ENCODE measurements around the gene LRRFIP1.
A peak's percentile ranks its signal among the peaks of the same experiment; 100 is the strongest.
"Not testable (repeated sequence)": the region's sequence is repeated elsewhere in the genome, so short reads cannot be mapped to it uniquely, and the experiment has no call there.

LRRFIP1 gene

GRCh38 chr2:237754182-237754581, 126.8 kb downstream of the LRRFIP1 start:
- no peak for DNase-seq

- no peak for DNase-seq
Measured at GRCh38 chr2:237754626-237755248, 127.3 kb downstream of the LRRFIP1 start.

GRCh38 chr2:237757616-237758015, 130.2 kb downstream of the LRRFIP1 start:
- DNase-seq = no peak

- no peak for DNase-seq
Measured at GRCh38 chr2:237758185-237758584, 130.8 kb downstream of the LRRFIP1 start.

GRCh38 chr2:237759176-237759575, 131.8 kb downstream of the LRRFIP1 start:
- DNase-seq = no peak

- DNase-seq = no peak
Measured at GRCh38 chr2:237760506-237761502, 133.4 kb downstream of the LRRFIP1 start.

GRCh38 chr2:237762291-237763182, 135.2 kb downstream of the LRRFIP1 start:
- not testable (repeated sequence) for DNase-seq

GRCh38 chr2:237763812-237764211, 136.4 kb downstream of the LRRFIP1 start:
- no peak for DNase-seq

- DNase-seq = not testable (repeated sequence)
Measured at GRCh38 chr2:237765122-237765521, 137.7 kb downstream of the LRRFIP1 start.

- no peak for DNase-seq
Measured at GRCh38 chr2:237765875-237766274, 138.5 kb downstream of the LRRFIP1 start.

GRCh38 chr2:237766340-237766739, 139.0 kb downstream of the LRRFIP1 start:
- DNase-seq = no peak

- no peak for DNase-seq
Measured at GRCh38 chr2:237772513-237772912, 145.1 kb downstream of the LRRFIP1 start.

GRCh38 chr2:237773826-237774225, 146.4 kb downstream of the LRRFIP1 start:
- DNase-seq = no peak

GRCh38 chr2:237774811-237775553, 147.6 kb downstream of the LRRFIP1 start:
- peak; percentile 62 for DNase-seq

- no peak for DNase-seq
Measured at GRCh38 chr2:237779521-237779920, 152.1 kb downstream of the LRRFIP1 start.

- no peak for DNase-seq
Measured at GRCh38 chr2:237782181-237782580, 154.8 kb downstream of the LRRFIP1 start.

GRCh38 chr2:237783678-237784077, 156.3 kb downstream of the LRRFIP1 start:
- not testable (repeated sequence) for DNase-seq

- no peak for DNase-seq
Measured at GRCh38 chr2:237786936-237787335, 159.5 kb downstream of the LRRFIP1 start.

GRCh38 chr2:237790353-237790752, 163.0 kb downstream of the LRRFIP1 start:
- DNase-seq = no peak

GRCh38 chr2:237791977-237792727, 164.8 kb downstream of the LRRFIP1 start:
- DNase-seq = no peak

GRCh38 chr2:237797253-237797652, 169.9 kb downstream of the LRRFIP1 start:
- DNase-seq = no peak

Measured in stimulated activated CD4-positive, alpha-beta T cell treated with anti-CD3 and anti-CD28 coated beads, Interleukin-15, amount 100 ng/mL, for 24 hours (primary cell).